OCI-LY7 (cell line): ENCODE results near the gene ABCD1. TPM values are rescaled to one million over a fixed set of nuclear protein-coding genes. Genes with fewer than 3 reads are reported as not detected.
"Not testable (repeated sequence)": the region's sequence is repeated elsewhere in the genome, so short reads cannot be mapped to it uniquely, and the experiment has no call there.

Experiments
- BruUV-seq: library from RNA; stranded (reverse); fragments of 400-500 nt; replicated peaks from 2 replicates; lab custom pipeline; 2021; lab: Mats Ljungman, UMichigan
- CTCF ChIA-PET: fragments of 300-600 bp; sonication (Branson Sonifier 250); formaldehyde crosslinking; loops from one replicate; lab custom pipeline; 2022; ENCODE audit warnings: antibody characterized with exemption; ENCODE audit not compliant: unreplicated experiment; lab: Charles Lee
- POLR2A ChIA-PET: fragments of 300-600 bp; sonication (Branson Sonifier 250); formaldehyde crosslinking; loops from one replicate; lab custom pipeline; 2022; ENCODE audit warnings: antibody characterized with exemption; lab: Charles Lee
- DNase-seq: peaks from one replicate; pipeline ENCODE4 v3.0.0-alpha.2; 2015; ENCODE audit warnings: low spot score
- H2AFZ ChIP-seq: fragments of 200-600 bp; sonication (generic), shearing (Covaris generic); 2 replicates; pipeline ENCODE4 v1.6.1; 2014; ENCODE audit warnings: mild to moderate bottlenecking, antibody characterized with exemption, low read length, moderate library complexity
- H3K27ac ChIP-seq: fragments of 200-600 bp; sonication (generic); 2 replicates; pipeline ENCODE4 v1.5.1; 2014; ENCODE audit warnings: mixed run types, low read depth, mild to moderate bottlenecking, moderate library complexity, low read length, inconsistent platforms; ENCODE audit not compliant: poor library complexity, severe bottlenecking
- H3K36me3 ChIP-seq: fragments of 200-600 bp; sonication (generic); 2 replicates; pipeline ENCODE4 v1.6.1; 2014; ENCODE audit warnings: mild to moderate bottlenecking, antibody characterized with exemption, low read length, moderate library complexity, mixed read lengths; ENCODE audit not compliant: insufficient read depth
- H3K4me1 ChIP-seq: fragments of 200-600 bp; sonication (generic); 2 replicates; pipeline ENCODE4 v1.5.1; 2014; ENCODE audit warnings: mild to moderate bottlenecking, low read length; ENCODE audit not compliant: insufficient read depth, poor library complexity, severe bottlenecking
- H3K4me2 ChIP-seq: fragments of 200-600 bp; sonication (generic); 2 replicates; pipeline ENCODE4 v1.6.1; 2014; ENCODE audit warnings: mild to moderate bottlenecking, low read length
- H3K4me3 ChIP-seq: fragments of 200-600 bp; sonication (generic); 2 replicates; pipeline ENCODE4 v1.5.1; 2014; ENCODE audit warnings: mild to moderate bottlenecking, low read depth, low read length; ENCODE audit not compliant: poor library complexity, severe bottlenecking
- H3K79me2 ChIP-seq: fragments of 200-600 bp; sonication (generic); 2 replicates; pipeline ENCODE4 v1.6.1; 2016; ENCODE audit warnings: low read depth, mild to moderate bottlenecking, low read length, moderate library complexity, mixed read lengths; ENCODE audit not compliant: insufficient read depth
- H3K9me2 ChIP-seq: fragments of 200-600 bp; sonication (generic); 2 replicates; pipeline ENCODE4 v1.6.1; 2016; ENCODE audit warnings: mild to moderate bottlenecking, low read length, mixed read lengths; ENCODE audit not compliant: insufficient read depth
- H3K9me3 ChIP-seq: fragments of 200-600 bp; sonication (generic); 2 replicates; pipeline ENCODE4 v1.6.1; 2014; ENCODE audit warnings: mild to moderate bottlenecking, mixed run types, low read length, mixed read lengths
- H4K20me1 ChIP-seq: fragments of 200-600 bp; sonication (generic); 2 replicates; pipeline ENCODE4 v1.6.1; 2014; ENCODE audit warnings: mild to moderate bottlenecking, antibody characterized with exemption, low read length, moderate library complexity, mixed read lengths; ENCODE audit not compliant: insufficient read depth
- CTCF ChIP-seq: fragments of 200-600 bp; sonication (generic); conservative IDR thresholded peaks from 2 replicates; pipeline ENCODE4 v1.5.1; 2014; ENCODE audit warnings: mild to moderate bottlenecking, antibody characterized with exemption, low read length, moderate library complexity, mixed read lengths
- EZH2phosphoT487 ChIP-seq: fragments of 200-600 bp; sonication (generic); IDR thresholded peaks from 2 replicates; pipeline ENCODE4 v1.6.1; 2018; ENCODE audit warnings: low read depth, borderline replicate concordance, mild to moderate bottlenecking, mixed run types, antibody characterized with exemption, low read length, moderate library complexity, mixed read lengths
- intact Hi-C: fragments of 100-400 bp; cut with micrococcal nuclease; formaldehyde crosslinking; loops from one replicate; pipeline ENCODE4 v1.10.0; 2022; ENCODE audit not compliant: unreplicated experiment
- total RNA-seq, 2 experiments: library from RNA; depleted of rRNA in 1 of 2; stranded (reverse); fragments of >200 nt in 1 of 2; shearing (Covaris generic) in 1 of 2; gene quantifications; 2 replicates each; pipeline ENCODE4 v1.2.3, GENCODE V29; 2014 to 2022

The ABCD1 gene
- total RNA-seq, 2 experiments from 2014 or later: 6.9 to 8.8 TPM

- H3K79me2 ChIP-seq: peaks cover 6% of the 10 kb centered on the region; the same call in 1 of the 2 replicates
These were observed 3.4 kb downstream of the ABCD1 start for GRCh38 chrX:153728095-153728494.

GRCh38 chrX:153728951-153729631, 4.4 kb downstream of the ABCD1 start:
- peaks cover 38% of the 10 kb centered on the region for H3K4me1 ChIP-seq
- TF ChIP-seq CTCF (no peak), EZH2phosphoT487 (no peak)
- H2AFZ ChIP-seq: no peak overlapping the region
- no peak overlapping the region for H3K27ac ChIP-seq
- no peak overlapping the region for H3K4me2 ChIP-seq
- H3K36me3 ChIP-seq: no peaks in the 10 kb centered on the region; the same call in 1 of the 2 replicates
- no peaks in the 10 kb centered on the region for H4K20me1 ChIP-seq
- no peak for DNase-seq
- no peaks in the 10 kb centered on the region for H3K9me3 ChIP-seq
- no peaks in the 10 kb centered on the region for H3K79me2 ChIP-seq
- no peaks in the 10 kb centered on the region for H3K9me2 ChIP-seq
- BruUV-seq: no TSS peak
- H3K4me3 ChIP-seq: no peak overlapping the region
- intact Hi-C loops: no loop called here
- ChIA-PET POLR2A (interaction anchor here (0.6 kb wide), 1 partner anchor 172 kb away, joined by 3 read pairs; no protein-coding TSS in a partner anchor), CTCF (no interaction called here)

More at GRCh38 chrX:153728095-153728494, 3.4 kb downstream of the ABCD1 start:
- Histone ChIP-seq H3K4me1 (peaks cover 38% of the 10 kb centered on the region), H4K20me1 (no peaks in the 10 kb centered on the region), H3K27ac (peak overlapping the region; percentile 73), H3K36me3 (no peaks in the 10 kb centered on the region; the same call in 1 of the 2 replicates), H3K9me3 (no peaks in the 10 kb centered on the region), H2AFZ (no peak overlapping the region; the same call in 1 of the 2 replicates), H3K4me2 (peak overlapping the region; percentile 74), H3K4me3 (peak overlapping the region; percentile 54), H3K9me2 (no peaks in the 10 kb centered on the region)
- ChIA-PET CTCF (no interaction called here), POLR2A (interaction anchor here (0.5 to 1.0 kb wide), 2 partner anchors 19 to 33 kb away, joined by 3 to 5 read pairs; no protein-coding TSS in a partner anchor)
- intact Hi-C loops: no loop called here
- DNase-seq: no peak
- BruUV-seq: no TSS peak
- TF ChIP-seq EZH2phosphoT487 (no peak), CTCF (peak; percentile 36; the same call in 1 of the 2 replicates)

DNA sequence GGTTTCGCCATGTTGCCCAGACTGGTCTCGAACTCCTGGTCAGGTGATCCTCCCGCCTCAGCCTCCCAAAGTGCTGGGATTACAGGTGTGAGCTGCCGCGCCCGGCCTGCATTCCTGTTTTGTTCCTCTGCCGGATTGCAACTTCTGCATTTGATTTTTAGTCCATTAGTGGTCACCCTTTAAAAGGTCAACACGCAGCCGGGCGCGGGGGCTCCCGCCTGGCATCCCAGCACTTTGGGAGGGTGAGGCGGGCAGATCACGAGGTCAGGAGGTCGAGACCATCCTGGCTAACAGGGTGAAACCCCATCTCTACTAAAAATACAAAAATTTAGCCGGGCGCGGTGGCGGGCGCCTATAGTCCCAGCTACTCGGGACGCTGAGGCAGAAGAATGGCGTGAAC, 5.5 kb downstream of the ABCD1 start:
- POLR2A ChIA-PET, H3K4me2 ChIP-seq, H2AFZ ChIP-seq, H3K9me3 ChIP-seq, CTCF ChIA-PET, H4K20me1 ChIP-seq, H3K4me3 ChIP-seq, H3K9me2 ChIP-seq, DNase-seq, BruUV-seq, intact Hi-C loops, H3K79me2 ChIP-seq, H3K36me3 ChIP-seq, H3K27ac ChIP-seq: not testable (repeated sequence)
- H3K4me1 ChIP-seq: peaks cover 37% of the 10 kb centered on the region
